ENCODE measurements around the gene TRIM75.
"Not testable (repeated sequence)": the region's sequence is repeated elsewhere in the genome, so short reads cannot be mapped to it uniquely, and the experiment has no call there.

The TRIM75 gene

DNA sequence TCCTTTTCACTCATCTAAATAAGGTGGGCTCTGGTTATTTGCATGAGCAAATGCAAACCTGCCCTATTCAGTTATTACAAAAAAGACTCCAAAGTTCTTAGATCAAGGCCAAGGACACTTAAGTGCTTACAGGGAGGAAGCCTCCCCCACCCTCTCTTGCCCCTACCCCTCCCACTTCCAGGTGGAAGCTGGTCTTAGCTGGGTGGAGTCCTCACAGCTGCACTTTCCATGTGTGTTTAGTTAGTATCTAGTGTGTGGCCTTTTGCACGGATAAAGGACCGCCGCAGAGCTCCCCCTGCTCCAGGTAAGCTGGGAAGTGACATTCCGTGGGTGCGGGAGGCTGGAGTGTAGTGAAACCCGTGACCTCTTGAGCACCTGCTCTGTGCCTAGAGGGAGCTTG is at the start of gene TRIM75:
Gene TRIM75 (plus strand): TSS at position 222 of the 400 bp plus-strand sequence. CDS start 5,282 bp downstream, outside the sequence.
- no peak for DNase-seq (ENCODE audit: low read depth, low spot score)

DNA sequence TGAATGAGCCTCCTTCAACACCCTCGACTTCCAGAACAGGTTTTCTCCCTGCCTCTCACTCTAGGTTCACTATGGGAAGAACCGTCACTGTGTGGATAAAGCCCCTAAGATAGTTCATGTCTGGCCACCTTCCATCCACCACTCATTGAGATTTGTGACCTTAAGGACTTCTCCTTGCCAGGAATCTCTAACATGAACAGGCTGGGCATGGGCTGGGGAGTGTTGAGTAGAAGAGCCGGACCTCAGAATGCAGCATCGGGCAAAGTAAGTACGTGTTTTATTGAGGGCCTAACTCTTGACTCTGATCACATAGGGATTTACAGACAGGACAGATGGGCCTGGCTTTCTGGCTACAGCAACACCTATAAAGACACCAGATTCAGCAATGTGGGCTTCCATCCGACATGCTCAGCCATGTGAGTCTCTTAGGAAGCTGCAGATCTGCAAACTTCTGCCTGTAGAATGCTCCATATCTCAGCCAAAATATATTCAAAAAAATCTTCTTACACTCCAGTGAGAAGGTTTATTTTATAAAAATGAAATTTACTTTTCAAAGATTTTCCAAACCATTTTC is 48.2 kb upstream of the TRIM75 start:
- DNase-seq (ENCODE audit: low read depth, low spot score), result no peak

DNA sequence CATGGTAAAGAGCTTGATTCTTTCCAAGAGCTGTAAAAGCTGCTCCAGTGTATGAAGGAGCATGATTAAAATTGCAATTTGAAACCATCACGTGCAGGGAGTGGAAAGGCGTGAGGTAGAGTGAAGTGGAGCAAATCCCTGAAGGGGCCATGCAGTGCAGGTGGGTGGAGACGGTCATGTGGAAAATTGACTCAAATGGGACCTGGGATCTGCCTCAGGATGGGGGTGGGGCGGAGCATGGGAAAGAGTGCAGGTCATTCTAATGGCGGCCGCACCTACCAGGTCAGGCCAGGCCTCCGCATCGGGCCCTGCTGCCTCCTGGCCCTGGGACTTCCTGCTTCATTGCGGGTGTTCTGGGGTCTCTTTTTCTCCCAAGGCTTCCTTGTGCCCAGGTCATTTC is 47.2 kb upstream of the TRIM75 start:
- DNase-seq (ENCODE audit: low read depth, low spot score), result no peak

DNA sequence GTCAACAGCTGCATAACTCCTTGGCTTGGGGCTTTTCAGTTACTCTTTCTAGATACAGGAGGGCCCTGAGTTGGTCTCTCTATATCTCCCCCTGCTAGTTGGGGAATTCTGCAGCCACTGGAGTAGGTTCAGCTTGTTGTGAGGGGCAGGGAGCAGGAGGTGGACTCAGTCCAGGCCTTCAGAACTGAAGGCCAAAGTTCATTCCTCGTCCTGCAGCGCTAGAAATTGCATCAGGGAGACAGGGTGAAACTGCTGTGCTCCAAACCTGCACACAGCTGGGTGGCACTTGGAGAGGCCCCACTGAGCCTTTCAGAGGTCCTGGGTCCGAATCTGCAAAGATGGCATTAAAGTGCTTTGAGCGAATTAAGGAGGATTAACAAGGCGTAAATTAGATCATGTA is 46.8 kb upstream of the TRIM75 start:
- DNase-seq (ENCODE audit: low read depth, low spot score), result no peak

DNA sequence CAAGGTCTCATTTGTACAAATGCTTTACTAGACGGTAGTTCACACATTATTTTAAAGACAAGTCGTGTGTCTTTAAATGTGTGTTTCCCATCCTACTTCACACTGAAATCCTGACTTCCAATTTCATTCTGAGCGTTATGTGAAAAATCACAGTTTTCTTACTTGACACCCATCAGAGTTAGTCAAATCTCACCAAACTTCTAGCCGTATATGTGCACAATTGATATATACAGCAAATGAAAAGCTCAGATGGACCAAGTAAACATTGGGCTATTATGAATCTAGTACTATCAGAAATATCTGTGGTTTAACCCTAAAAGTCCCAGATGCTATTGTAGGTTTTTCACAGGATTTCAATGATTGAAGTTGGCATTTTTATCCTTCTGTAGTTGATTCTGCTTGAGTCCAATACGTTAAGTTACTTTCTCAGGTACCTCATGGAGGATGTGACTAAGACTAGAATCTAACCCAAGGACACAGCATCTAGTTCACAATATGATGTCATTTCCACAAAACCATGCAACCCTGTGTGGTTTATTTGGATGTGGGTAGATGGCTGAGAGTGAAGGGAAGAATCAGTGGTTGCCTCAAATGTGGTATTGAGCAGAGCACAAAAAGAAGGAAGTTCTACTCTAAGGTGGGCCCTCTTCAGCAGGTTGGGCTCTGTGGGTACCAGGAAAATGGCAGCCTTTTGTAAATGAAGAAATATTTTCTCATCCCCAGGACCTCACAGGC is 44.0 kb upstream of the TRIM75 start:
- DNase-seq (ENCODE audit: low read depth, low spot score), result no peak

DNA sequence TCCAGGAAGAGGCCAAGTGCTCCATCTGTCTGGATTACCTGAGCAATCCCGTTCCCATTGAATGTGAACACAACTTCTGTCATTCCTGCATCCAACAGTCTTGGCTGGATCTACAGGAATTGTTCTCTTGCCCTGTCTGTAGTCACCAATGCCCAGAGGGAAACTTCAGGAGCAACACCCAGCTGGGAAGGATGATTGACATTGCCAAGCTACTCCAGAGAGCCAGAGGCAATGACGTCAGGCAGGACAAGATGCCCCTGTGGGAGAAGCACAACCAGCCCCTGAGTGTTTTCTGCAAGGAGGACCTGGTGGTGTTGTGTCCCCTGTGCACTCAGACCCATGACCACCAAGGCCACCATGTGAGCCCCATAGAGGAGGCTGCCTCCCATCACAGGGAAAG is 43.2 kb upstream of the TRIM75 start:
- DNase-seq (ENCODE audit: low read depth, low spot score), result no peak

DNA sequence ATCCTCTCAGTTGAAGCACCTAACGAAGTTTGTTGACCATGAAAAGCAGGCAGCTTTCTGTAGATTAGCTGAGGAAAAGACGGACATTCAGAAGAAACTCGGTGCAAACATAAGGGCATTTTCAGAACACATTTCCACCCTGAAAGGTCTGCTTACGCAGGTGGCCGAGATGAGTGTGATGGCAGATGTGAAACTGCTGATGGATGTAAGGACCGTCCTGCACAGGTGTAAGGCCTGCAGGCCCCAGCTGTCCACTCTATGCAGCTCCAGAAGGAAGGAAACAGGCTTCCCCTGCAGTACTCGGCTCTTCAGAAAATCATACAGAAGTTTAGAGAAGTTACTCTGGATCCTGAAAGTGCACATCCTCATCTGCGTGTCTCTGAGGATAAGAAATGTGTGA is 42.7 kb upstream of the TRIM75 start:
- DNase-seq (ENCODE audit: low read depth, low spot score), result no peak

DNA sequence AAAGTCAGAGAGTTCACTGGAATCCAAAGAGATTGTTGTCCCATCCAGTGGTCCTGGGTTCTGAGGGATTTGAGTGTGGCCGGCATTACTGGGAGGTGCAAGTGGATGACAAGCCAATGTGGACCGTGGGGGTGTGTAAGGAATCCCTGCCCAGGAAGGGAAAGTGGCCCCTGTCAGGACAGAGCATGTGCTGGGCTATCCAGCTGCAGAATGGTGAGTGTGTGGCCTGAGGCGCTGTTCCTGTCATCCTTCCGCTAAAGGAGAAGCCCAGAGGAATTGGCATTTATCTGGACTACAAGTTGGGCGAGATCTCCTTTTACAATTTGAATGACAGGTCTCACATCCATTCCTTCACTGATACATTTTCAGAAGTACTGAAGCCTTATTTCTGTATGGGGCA is 42.3 kb upstream of the TRIM75 start:
- DNase-seq (ENCODE audit: low read depth, low spot score), result no peak

DNA sequence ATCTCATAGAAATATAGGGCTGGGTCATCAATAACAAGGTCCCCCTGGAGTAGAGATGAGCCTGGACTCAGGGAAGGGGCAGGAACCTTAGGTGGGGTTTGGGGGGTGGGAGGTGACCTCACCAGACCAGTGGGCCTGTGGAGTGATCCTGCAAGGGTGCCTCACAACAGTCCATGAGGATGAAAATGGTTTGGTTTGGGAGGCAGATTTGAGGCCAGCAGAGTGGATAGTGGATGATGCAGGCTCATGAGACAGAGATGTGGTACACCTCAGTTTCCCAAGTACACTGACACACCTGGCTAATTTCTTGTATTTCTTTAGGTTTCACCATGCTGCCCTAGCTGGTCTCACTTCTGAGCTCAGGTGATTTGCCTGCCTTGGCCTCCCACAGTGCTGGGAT is 40.0 kb upstream of the TRIM75 start:
- DNase-seq (ENCODE audit: low read depth, low spot score), result no peak

DNA sequence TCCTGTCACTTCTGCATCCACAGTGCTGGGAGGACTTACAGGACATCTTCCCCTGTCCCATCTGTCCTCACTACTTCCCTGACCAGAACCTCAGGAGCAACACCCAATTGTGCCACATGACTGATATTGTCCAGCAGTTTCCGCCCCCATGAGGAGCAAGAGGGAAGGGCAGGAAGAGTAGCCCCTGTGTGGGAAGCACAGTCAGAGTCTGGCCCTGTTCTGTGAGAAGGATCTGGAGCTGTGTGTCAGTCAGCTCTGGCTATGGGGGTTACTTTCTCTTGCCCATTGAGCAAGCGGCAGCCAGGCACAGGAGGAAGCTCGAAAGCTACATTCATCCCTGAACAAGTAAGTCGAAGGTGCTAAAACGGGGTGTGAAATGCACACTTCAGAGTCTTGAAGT is 36.7 kb upstream of the TRIM75 start:
- no peak for DNase-seq (ENCODE audit: low read depth, low spot score)

DNA sequence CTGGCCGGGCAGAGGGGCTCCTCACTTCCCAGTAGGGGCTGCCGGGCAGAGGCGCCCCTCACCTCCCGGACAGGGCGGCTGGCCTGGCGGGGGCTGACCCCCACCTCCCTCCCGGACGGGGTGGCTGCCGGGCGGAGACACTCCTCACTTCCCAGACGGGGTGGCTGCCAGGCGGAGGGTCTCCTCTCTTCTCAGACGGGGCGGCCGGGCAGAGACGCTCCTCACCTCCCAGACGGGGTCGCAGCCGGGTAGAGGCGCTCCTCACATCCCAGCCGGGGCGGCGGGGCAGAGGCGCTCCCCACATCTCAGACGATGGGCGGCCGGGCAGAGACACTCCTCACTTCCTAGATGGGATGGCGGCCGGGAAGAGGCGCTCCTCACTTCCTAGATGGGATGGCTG is 33.7 kb upstream of the TRIM75 start:
- DNase-seq (ENCODE audit: low read depth, low spot score), result not testable (repeated sequence)

DNA sequence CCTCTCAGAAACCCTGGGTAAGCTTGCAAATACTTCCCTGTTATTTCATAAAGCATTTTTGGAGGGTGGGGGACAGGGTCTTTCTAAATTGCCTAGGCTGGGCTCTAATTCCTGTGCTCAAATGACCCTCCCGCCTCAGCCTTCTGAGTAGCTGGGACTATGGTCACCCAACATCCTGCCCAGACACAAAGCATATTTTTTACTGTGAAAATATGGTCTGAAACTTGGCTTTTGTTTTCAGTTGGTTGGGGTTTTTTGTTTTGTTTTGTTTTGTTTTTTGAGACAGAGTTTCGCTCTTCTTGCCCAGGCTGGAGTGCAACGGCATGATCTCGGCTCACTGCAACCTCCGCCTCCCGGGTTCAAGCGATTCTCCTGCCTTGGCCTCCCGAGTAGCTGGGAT is 27.9 kb upstream of the TRIM75 start:
- DNase-seq (ENCODE audit: low read depth, low spot score), result not testable (repeated sequence)

DNA sequence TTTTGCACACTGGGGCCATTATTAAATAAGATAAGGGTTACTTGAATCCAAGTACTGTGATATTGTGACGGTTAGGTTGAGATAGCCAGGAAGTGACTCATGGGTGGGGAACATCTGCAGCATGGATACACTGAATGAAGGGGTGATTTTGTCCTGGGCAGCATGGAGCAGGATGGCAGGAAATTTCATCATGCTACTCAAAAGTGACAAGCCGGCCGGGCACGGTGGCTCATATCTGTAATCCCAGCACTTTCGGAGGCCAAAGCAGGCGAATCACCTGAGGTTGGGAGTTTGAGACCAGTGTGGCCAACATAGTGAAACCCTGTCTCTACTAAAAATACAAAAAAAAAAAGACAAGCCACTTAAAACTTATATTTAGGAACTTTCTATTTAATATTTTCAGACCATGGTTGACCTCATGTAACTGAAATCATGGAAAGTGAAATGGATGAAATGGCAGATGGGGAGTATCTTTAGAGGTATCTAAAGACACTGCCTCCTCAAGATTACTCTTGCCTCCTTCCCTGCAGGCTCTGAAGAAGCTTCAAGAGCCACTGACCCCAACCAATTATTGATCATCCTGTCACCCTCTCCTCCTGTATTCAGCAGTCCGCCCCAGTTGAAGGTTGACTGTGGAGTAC is 25.8 kb upstream of the TRIM75 start:
- DNase-seq (ENCODE audit: low read depth, low spot score), result no peak

DNA sequence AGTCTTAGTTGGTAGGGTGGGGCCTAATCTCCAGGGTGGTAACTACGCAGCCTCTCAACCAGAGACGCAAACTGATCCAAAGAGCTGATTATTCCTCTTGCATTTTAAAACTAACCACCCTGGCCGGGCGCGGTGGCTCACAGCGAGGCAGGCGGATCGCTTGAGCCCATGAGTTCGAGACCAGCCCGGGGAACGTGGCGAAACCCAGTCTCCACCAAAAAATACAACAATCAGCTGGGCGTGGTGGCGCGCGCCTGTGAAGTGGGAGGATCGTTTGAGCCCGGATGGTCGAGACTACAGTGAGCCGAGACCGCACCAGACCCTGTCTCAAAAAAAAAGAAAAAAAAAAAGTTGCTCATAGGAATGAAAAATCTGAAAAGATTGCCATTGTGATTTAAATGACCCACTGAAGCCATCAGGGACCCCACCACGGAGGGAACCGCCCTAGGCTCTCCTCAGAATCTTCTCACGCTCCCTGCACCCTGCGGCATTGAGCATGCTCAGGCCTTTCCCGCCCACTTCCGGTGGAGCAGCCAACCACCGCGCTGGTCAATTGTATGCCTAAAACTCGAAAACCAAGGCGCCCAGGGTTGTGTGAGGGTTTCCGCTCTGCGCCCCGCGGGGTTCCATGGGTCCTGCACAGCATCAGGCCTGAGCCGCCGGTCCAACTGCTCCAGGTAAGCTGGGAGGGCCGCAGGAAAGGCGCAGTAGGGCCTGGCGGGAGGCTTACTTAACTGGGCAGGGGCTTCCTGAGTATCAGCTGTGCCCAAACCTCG is 22.0 kb upstream of the TRIM75 start, which contains the start of gene TRIM60:
Gene TRIM60 (plus strand): TSS at position 564 of the 776 bp plus-strand sequence. CDS start 8,074 bp downstream, outside the sequence.
- no peak for DNase-seq (ENCODE audit: low read depth, low spot score)

DNA sequence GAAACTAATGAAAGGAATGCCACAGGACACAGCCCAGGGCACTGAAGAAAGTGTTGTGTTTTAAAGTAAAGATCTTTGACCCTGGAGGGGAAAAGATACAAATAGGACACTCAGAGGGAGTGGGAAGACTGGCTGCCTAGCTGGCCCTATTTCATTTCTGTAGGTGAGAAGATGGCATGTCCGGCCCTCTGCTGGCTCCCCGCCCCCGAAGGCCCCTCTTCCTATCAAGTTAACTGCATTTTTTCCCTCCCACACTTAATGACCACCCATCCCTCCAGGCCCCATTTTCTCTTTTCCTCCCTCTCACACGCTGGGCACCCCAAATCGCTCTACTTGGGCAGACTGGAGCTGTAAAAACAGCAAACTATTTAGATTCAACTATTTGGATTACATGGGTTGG is 5.5 kb upstream of the TRIM75 start:
- no peak for DNase-seq (ENCODE audit: low read depth, low spot score)

DNA sequence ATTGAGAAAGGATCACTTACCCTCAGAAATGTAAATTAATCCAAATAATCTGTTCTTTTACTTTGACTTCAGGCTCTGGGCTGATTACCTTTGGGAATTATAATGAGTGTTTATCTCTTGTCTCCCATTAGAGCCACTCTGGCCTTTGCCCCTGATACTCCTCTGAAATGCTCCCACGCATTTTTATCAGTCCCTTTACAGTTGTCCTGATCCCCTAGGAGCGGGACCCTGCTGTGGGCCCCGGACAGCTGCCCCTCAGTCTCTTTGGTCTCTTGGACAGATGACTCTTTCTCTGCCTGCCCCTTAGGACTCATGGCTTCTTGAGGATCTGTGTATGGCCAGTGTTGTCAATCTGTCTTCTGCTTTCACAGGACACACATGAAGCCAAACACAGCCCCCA is 1.0 kb upstream of the TRIM75 start:
- DNase-seq (ENCODE audit: low read depth, low spot score), result no peak

DNA sequence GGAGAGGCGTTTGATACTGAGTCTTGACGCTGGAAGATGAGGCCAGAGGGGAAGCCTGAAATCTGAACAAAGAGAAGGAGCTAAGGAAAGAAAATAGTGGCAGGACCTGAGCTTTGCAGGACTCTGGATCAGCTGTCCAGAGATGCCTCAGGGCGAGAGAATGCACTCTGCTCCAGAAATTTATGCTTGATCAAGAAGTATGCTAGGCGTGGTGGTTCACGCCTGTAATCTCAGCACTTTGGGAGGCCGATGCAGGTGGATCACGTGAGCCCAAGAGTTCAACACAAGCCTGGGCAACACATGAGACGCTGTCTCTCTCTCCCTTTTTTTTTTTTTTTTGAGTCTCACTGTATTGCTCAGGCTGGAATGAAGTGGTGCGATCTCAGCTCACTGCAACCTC is 1.9 kb downstream of the TRIM75 start:
- no peak for DNase-seq (ENCODE audit: low read depth, low spot score)

DNA sequence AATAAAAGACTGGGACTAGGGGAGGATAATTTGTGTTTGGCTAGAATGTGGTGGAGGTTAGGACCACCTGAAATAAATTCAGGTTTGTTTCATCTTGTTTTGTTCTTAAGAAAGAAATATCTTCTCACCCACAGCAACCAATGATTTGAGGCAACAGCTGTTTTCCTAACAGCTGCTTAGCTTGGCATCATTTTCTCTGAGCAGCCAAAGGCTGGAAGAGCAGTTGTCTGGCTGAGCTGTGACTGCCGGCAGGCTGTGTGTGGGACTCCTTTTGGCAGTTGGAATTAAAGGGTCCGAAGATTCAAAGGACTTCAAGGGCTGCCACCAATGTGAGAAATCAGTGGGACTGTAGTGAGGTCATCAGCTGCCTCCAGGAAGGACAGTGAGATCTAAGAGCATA is 5.0 kb downstream of the TRIM75 start:
- DNase-seq (ENCODE audit: low read depth, low spot score), result no peak

DNA sequence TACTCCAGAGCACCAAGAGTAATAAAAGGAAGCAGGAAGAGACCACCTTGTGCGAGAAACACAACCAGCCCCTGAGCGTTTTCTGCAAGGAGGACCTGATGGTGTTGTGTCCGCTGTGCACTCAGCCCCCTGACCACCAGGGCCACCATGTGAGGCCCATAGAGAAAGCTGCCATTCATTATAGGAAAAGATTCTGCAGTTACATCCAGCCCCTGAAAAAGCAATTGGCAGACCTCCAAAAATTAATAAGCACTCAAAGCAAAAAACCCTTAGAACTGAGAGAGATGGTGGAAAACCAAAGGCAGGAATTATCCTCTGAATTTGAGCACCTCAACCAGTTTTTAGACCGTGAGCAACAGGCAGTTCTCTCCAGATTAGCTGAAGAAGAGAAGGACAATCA is 5.7 kb downstream of the TRIM75 start:
- DNase-seq (ENCODE audit: low read depth, low spot score), result no peak

DNA sequence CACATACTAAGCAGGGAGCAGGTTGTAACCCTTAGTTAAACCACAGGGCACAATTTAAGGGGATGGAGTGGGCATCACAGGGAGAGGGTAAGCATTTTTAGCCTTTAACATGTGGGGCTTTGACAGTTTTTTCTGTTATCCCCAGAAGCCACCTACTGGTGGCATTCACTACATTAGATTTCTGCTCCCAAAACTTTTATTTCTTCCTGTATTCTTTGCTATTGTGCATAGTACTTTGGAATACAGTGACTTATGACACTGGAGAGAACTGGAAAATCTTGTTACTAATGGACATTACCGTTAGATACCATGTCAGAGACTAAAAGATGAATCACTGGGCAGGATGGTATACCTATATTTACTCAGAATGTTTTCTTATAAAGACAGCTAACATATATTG is 7.3 kb downstream of the TRIM75 start:
- no peak for DNase-seq (ENCODE audit: low read depth, low spot score)

DNA sequence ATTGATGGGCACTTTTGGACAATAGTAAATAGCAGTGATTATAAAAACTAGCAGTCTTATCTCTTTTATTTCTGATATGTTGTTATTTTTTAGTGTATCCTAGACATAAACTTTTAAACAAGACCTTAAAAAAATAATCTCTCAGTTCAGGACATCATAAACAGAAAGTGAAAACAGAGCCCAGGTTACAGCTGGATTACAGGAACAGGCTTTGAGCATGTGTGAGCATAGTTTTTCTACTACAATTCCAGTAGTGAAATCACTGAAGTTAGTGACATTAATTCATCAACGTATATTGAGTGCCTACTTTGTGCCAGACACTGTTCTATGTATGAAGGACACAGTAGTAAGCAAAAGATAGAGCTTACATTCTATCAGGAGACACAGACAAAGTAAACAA is 16.9 kb downstream of the TRIM75 start:
- no peak for DNase-seq (ENCODE audit: low read depth, low spot score)

DNA sequence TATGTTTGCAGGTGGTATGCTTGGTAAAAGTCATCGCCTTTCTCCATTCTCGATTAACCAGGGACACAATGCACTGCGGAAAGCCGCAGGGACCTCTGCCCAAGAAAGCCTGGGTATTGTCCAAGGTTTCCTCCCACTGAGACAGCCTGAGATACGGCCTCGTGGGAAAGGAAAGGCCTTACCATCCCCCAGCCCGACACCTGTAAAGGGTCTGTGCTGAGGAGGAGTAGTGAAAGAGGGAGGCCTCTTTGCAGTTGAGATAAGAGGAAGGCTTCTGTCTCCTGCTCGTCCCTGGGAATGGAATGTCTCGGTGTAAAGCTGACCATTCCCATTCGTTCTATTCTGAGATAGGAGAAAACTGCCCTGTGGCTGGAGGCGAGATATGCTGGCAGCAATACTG is 19.7 kb downstream of the TRIM75 start:
- DNase-seq (ENCODE audit: low read depth, low spot score), result not testable (repeated sequence)
